ENCODE data around the gene ACOT4.
A peak's percentile ranks its signal among the peaks of the same experiment; 100 is the strongest.

GRCh38 chr14:73644531-73645247, 53.0 kb downstream of the ACOT4 start, which contains the start of gene DNAL1:
- TF ChIP-seq POLR2AphosphoS5 (IDR thresholded peaks at IDR 0.05; ENCODE audit: low read depth, low read length) (peak; percentile 84), POLR2A (IDR thresholded peaks at IDR 0.05; ENCODE audit: low read depth, low read length) (peak; percentile 84)

All from GM12892 (cell line).